Measurements from ENCODE around the gene PECR.
"Not testable (repeated sequence)": the region's sequence is repeated elsewhere in the genome, so short reads cannot be mapped to it uniquely, and the experiment has no call there.

PECR gene

GRCh38 chr2:215994911-215995310 is 86.7 kb downstream of the PECR start:
- DNase-seq: no peak

- DNase-seq: not testable (repeated sequence)
Measured at GRCh38 chr2:215988556-215989207, 92.9 kb downstream of the PECR start.

Data from NCI-H1694 (cell line).